Hepatocyte (in vitro differentiated cells): ENCODE data around the gene MICU1. TPM values are rescaled to one million over a fixed set of nuclear protein-coding genes. Genes with fewer than 3 reads are reported as not detected.

Source experiments
- DNase-seq: peaks from one replicate; pipeline ENCODE4 v3.0.0-alpha.2; 2016; ENCODE audit warnings: low spot score
- H2AFZ ChIP-seq: fragments of 200-600 bp; sonication (generic); 2 replicates; pipeline ENCODE4 v1.6.0; 2016; ENCODE audit warnings: antibody characterized with exemption, mild to moderate bottlenecking
- H3K27ac ChIP-seq: fragments of 200-600 bp; sonication (generic); 2 replicates; pipeline ENCODE4 v1.5.1; 2016; ENCODE audit warnings: mild to moderate bottlenecking
- H3K27me3 ChIP-seq: fragments of 200-600 bp; sonication (generic); 2 replicates; pipeline ENCODE4 v1.6.1; 2016
- H3K36me3 ChIP-seq: fragments of 200-600 bp; sonication (generic); replicated peaks from 2 replicates; pipeline ENCODE4 v1.5.1; 2016; ENCODE audit warnings: low read depth; ENCODE audit not compliant: insufficient read depth
- H3K4me1 ChIP-seq: fragments of 200-600 bp; sonication (generic); 2 replicates; pipeline ENCODE4 v1.5.1; 2016; ENCODE audit warnings: mild to moderate bottlenecking, moderate library complexity; ENCODE audit not compliant: insufficient read depth
- H3K4me2 ChIP-seq: fragments of 200-600 bp; sonication (generic); 2 replicates; pipeline ENCODE4 v1.6.0; 2016
- H3K4me3 ChIP-seq: fragments of 200-600 bp; sonication (generic); 2 replicates; pipeline ENCODE4 v1.5.1; 2016; ENCODE audit warnings: mild to moderate bottlenecking
- H3K79me2 ChIP-seq: fragments of 200-600 bp; sonication (generic); 2 replicates; pipeline ENCODE4 v1.6.0; 2017; ENCODE audit warnings: mild to moderate bottlenecking
- H3K9me2 ChIP-seq: fragments of 200-600 bp; sonication (generic); replicated peaks from 2 replicates; pipeline ENCODE4 v1.6.0; 2017; ENCODE audit warnings: mild to moderate bottlenecking; ENCODE audit not compliant: insufficient read depth
- H3K9me3 ChIP-seq: fragments of 200-600 bp; sonication (generic); 2 replicates; pipeline ENCODE4 v1.5.1; 2016; ENCODE audit warnings: low read depth, mild to moderate bottlenecking
- H4K20me1 ChIP-seq: fragments of 200-600 bp; sonication (generic); 2 replicates; pipeline ENCODE4 v1.6.0; 2016; ENCODE audit warnings: mild to moderate bottlenecking; ENCODE audit not compliant: insufficient read depth, poor library complexity, severe bottlenecking
- EZH2 ChIP-seq: fragments of 200-600 bp; sonication (generic); IDR thresholded peaks from 2 replicates; pipeline ENCODE4 v1.6.1; 2016; ENCODE audit warnings: antibody characterized with exemption, mild to moderate bottlenecking, borderline replicate concordance
- EZH2phosphoT487 ChIP-seq: fragments of 200-600 bp; sonication (generic); IDR thresholded peaks from one replicate; pipeline ENCODE4 v1.6.1; 2018; ENCODE audit warnings: antibody characterized with exemption, mild to moderate bottlenecking, low read depth, moderate library complexity; ENCODE audit not compliant: unreplicated experiment, severe bottlenecking
- WGBS: methylation state at CpG from one replicate; pipeline ENCODE4 v1.1.6; 2016; ENCODE audit warnings: low lambda C conversion rate; ENCODE audit errors: missing lambda C conversion rate; 5-methylcytosine and 5-hydroxymethylcytosine counted together
- polyA plus RNA-seq: library from polyadenylated mRNA; unstranded; fragments of >200 nt; fragmentation: Nextera tagmentation; extraction: Ambion mirVana; gene quantifications from 2 replicates; pipeline ENCODE4 v1.2.1, GENCODE V29; 2016
- total RNA-seq: library from RNA; depleted of rRNA; stranded (reverse); fragments of >200 nt; gene quantifications from 2 replicates; pipeline ENCODE4 v1.2.3, GENCODE V29; 2014
- TF ChIP-seq, protein P1 (sequence below): fragments of 200-600 bp; sonication (generic); IDR thresholded peaks from 2 replicates; pipeline ENCODE4 v1.5.1; 2016; ENCODE audit warnings: antibody characterized with exemption, mild to moderate bottlenecking; ENCODE audit not compliant: poor library complexity

The MICU1 gene
- total and polyA plus RNA-seq, 2 experiments from 2014 or later, result 34.0 to 60.1 TPM

DNA sequence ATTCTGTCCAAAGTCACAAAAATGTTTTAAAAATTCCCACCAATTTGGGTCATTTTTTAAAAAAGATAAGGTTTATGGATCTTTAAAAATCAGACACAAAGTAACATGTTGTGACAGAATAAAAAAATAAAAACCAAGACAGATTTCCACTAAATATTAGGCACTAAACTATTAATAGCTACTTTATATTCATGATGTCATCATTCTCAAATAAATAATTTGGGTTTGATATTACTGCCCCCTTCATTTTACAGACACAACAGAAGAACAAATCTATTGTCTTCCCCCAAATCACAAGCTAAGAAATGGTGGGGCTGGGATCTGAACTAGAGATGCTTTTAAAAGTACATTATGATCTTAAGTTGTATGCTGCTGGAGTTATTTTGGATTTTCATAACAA lies 119.4 kb downstream of the MICU1 start:
- no peaks in the 10 kb centered on the region for H3K36me3 ChIP-seq
- no peaks in the 10 kb centered on the region for H3K4me1 ChIP-seq
- no peaks in the 10 kb centered on the region for H3K79me2 ChIP-seq
- no peak overlapping the region for H3K4me2 ChIP-seq
- no peaks in the 10 kb centered on the region for H3K9me2 ChIP-seq
- no peak overlapping the region for H2AFZ ChIP-seq
- H3K9me3 ChIP-seq, result no peaks in the 10 kb centered on the region
- DNase-seq, result no peak
- TF ChIP-seq EZH2 (no peak), EZH2phosphoT487 (no peak)
- TF ChIP-seq, protein P1, sequence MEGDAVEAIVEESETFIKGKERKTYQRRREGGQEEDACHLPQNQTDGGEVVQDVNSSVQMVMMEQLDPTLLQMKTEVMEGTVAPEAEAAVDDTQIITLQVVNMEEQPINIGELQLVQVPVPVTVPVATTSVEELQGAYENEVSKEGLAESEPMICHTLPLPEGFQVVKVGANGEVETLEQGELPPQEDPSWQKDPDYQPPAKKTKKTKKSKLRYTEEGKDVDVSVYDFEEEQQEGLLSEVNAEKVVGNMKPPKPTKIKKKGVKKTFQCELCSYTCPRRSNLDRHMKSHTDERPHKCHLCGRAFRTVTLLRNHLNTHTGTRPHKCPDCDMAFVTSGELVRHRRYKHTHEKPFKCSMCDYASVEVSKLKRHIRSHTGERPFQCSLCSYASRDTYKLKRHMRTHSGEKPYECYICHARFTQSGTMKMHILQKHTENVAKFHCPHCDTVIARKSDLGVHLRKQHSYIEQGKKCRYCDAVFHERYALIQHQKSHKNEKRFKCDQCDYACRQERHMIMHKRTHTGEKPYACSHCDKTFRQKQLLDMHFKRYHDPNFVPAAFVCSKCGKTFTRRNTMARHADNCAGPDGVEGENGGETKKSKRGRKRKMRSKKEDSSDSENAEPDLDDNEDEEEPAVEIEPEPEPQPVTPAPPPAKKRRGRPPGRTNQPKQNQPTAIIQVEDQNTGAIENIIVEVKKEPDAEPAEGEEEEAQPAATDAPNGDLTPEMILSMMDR, result no peak
- H3K27me3 ChIP-seq, result no peaks in the 10 kb centered on the region
- H4K20me1 ChIP-seq, result no peaks in the 10 kb centered on the region
- no peak overlapping the region for H3K27ac ChIP-seq
- no peak overlapping the region for H3K4me3 ChIP-seq

DNA sequence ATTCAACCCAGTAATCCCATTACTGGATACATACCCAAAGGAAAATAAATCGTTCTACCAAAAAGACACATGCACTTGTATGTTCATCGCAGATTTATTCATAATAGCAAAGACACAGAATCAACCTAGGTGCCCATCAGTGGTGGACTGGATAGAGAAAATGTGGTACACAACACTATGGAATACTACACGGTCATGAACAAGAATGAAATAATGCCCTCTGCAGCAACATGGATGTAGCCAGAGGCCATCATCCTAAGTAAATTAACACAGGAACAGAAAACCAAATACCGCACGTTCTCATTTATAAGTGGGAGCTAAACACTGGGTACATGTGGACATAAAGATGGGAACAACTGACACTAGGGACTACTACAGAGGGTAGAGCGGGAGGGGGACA lies 120.4 kb downstream of the MICU1 start:
- no peak overlapping the region for H3K4me3 ChIP-seq
- no peak overlapping the region for H3K4me2 ChIP-seq
- no peaks in the 10 kb centered on the region for H3K79me2 ChIP-seq
- WGBS, result 97% methylated on average over 6 of the region's 6 CpGs
- no peaks in the 10 kb centered on the region for H3K9me3 ChIP-seq
- no peaks in the 10 kb centered on the region for H3K36me3 ChIP-seq
- no peak for DNase-seq
- TF ChIP-seq EZH2 (no peak), EZH2phosphoT487 (no peak)
- TF ChIP-seq, protein P1, result no peak
- no peaks in the 10 kb centered on the region for H3K27me3 ChIP-seq
- no peaks in the 10 kb centered on the region for H4K20me1 ChIP-seq
- no peak overlapping the region for H3K27ac ChIP-seq
- H3K9me2 ChIP-seq, result no peaks in the 10 kb centered on the region
- no peak overlapping the region for H2AFZ ChIP-seq
- no peaks in the 10 kb centered on the region for H3K4me1 ChIP-seq

DNA sequence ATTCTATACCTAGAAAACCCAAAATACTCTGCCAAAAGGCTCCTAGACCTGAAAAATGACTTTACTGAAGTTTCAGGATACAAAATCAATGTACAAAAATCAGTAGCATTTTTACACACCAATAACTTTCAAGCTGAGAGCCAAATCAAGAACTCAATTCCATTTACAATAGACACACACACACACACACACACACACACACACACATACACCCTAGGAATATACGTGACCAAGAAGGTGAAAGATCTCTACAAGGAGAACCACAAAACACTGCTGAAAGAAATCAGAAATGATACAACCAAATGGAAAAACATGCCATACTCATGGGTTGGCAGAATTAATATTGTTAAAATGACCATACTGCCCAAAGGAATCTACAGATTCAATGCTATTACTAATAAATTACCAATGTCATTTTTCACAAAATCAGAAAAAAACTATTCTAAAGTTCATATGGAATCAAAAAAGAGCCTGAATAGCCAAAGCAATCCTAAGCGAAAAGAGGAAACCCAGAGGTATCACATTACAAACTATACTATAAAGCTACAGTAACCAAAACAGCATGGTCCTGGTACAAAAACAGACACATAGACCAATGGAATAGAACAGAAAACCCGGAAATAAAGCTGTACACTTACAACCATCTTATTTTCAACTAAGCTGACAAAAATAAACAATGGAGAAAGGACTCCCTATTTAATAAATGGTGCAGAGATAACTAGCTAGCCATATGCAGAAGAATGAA lies 122.0 kb downstream of the MICU1 start:
- Histone ChIP-seq H2AFZ (no peak overlapping the region), H3K36me3 (no peaks in the 10 kb centered on the region), H4K20me1 (no peaks in the 10 kb centered on the region), H3K4me2 (no peak overlapping the region), H3K9me2 (no peaks in the 10 kb centered on the region), H3K79me2 (no peaks in the 10 kb centered on the region), H3K9me3 (no peaks in the 10 kb centered on the region), H3K4me1 (no peaks in the 10 kb centered on the region), H3K27me3 (no peaks in the 10 kb centered on the region), H3K27ac (no peak overlapping the region), H3K4me3 (no peak overlapping the region)
- TF ChIP-seq, protein P1, result no peak
- TF ChIP-seq EZH2 (no peak), EZH2phosphoT487 (no peak)
- DNase-seq, result no peak
- 97% methylated on average over 3 of the region's 3 CpGs for WGBS
